RPMI8226 (cell line): Measurements from ENCODE around the gene ARSK.

Experiments
- DNase-seq: peaks from one replicate; pipeline ENCODE4 v3.0.0-alpha.2; 2015

Gene ARSK

GRCh38 chr5:95565280-95565920 lies 10.5 kb downstream of the ARSK start:
- DNase-seq: no peak

- DNase-seq: no peak
Observed at GRCh38 chr5:95572016-95572415, 17.1 kb downstream of the ARSK start.

GRCh38 chr5:95581576-95581975 lies 26.7 kb downstream of the ARSK start:
- DNase-seq: no peak

- DNase-seq: no peak
Observed at GRCh38 chr5:95583992-95584391, 29.1 kb downstream of the ARSK start.

GRCh38 chr5:95590880-95591279 lies 36.0 kb downstream of the ARSK start:
- no peak for DNase-seq

GRCh38 chr5:95591490-95591901 lies 36.6 kb downstream of the ARSK start:
- no peak for DNase-seq

GRCh38 chr5:95595289-95595931 lies 40.5 kb downstream of the ARSK start:
- no peak for DNase-seq

GRCh38 chr5:95599252-95599651 lies 44.4 kb downstream of the ARSK start:
- DNase-seq: no peak

GRCh38 chr5:95600557-95600956 lies 45.7 kb downstream of the ARSK start:
- DNase-seq: no peak

- DNase-seq: no peak
Observed at GRCh38 chr5:95605786-95606185, 50.9 kb downstream of the ARSK start.

GRCh38 chr5:95606419-95606818 lies 51.5 kb downstream of the ARSK start:
- no peak for DNase-seq

GRCh38 chr5:95609711-95610110 lies 54.8 kb downstream of the ARSK start:
- DNase-seq: no peak

GRCh38 chr5:95610546-95610945 lies 55.6 kb downstream of the ARSK start:
- no peak for DNase-seq

- no peak for DNase-seq
Observed at GRCh38 chr5:95611396-95611795, 56.5 kb downstream of the ARSK start.

- DNase-seq: no peak
Observed at GRCh38 chr5:95613514-95613913, 58.6 kb downstream of the ARSK start.

GRCh38 chr5:95615164-95615467 lies 60.2 kb downstream of the ARSK start:
- DNase-seq: no peak

GRCh38 chr5:95617057-95617456 lies 62.2 kb downstream of the ARSK start:
- no peak for DNase-seq

GRCh38 chr5:95619096-95619495 lies 64.2 kb downstream of the ARSK start:
- DNase-seq: no peak

GRCh38 chr5:95619514-95620029 lies 64.7 kb downstream of the ARSK start:
- no peak for DNase-seq

- peak; percentile 86 for DNase-seq
Observed at GRCh38 chr5:95620030-95620869, 65.3 kb downstream of the ARSK start, which contains the start of gene GPR150. Gene GPR150, plus strand, starts transcription at chr5:95620087. Its CDS starts 189 bp downstream, at chr5:95620276.

- peak; percentile 68 for DNase-seq
Observed at GRCh38 chr5:95620870-95621838, 66.3 kb downstream of the ARSK start.

- no peak for DNase-seq
Observed at GRCh38 chr5:95621839-95622629, 67.1 kb downstream of the ARSK start.
